Mesothelial cell of epicardium (in vitro differentiated cells): ENCODE measurements around the gene IRX2. TPM values are rescaled to one million over a fixed set of nuclear protein-coding genes. Genes with fewer than 3 reads are reported as not detected.

Source experiments
- DNase-seq, 2 experiments: peaks; one replicate each; pipeline ENCODE4 v3.0.0; 2021; ENCODE audit warnings: low spot score in 2 of 2; ENCODE audit not compliant: unreplicated experiment in 2 of 2
- H3K27ac Mint-ChIP-seq: 2 replicates; pipeline ENCODE4 v1.8.0; 2021; ENCODE audit warnings: mixed read lengths
- H3K27me3 Mint-ChIP-seq: 2 replicates; pipeline ENCODE4 v1.8.0; 2021; ENCODE audit warnings: low read depth, mixed read lengths
- H3K36me3 Mint-ChIP-seq: 2 replicates; pipeline ENCODE4 v1.8.0; 2021; ENCODE audit warnings: mixed read lengths
- H3K4me1 Mint-ChIP-seq: 2 replicates; pipeline ENCODE4 v1.8.0; 2021; ENCODE audit warnings: mixed read lengths
- H3K4me3 Mint-ChIP-seq: 2 replicates; pipeline ENCODE4 v1.8.0; 2021; ENCODE audit warnings: mild to moderate bottlenecking, moderate library complexity, mixed read lengths
- H3K9me3 Mint-ChIP-seq: 2 replicates; pipeline ENCODE4 v1.8.0; 2021; ENCODE audit warnings: mixed read lengths
- total RNA-seq: library from RNA; stranded (reverse); gene quantifications from 3 replicates; pipeline ENCODE4 v1.2.1, GENCODE V29; 2021
- TF ChIP-seq, protein P1 (sequence below): fragments of 200-600 bp; sonication (generic); IDR thresholded peaks from one replicate; pipeline ENCODE4 v1.5.0; 2021; ENCODE audit warnings: antibody characterized with exemption; ENCODE audit not compliant: unreplicated experiment

Gene IRX2
- total RNA-seq, 1 donor from 2014 or later, result 30.3 TPM

DNA sequence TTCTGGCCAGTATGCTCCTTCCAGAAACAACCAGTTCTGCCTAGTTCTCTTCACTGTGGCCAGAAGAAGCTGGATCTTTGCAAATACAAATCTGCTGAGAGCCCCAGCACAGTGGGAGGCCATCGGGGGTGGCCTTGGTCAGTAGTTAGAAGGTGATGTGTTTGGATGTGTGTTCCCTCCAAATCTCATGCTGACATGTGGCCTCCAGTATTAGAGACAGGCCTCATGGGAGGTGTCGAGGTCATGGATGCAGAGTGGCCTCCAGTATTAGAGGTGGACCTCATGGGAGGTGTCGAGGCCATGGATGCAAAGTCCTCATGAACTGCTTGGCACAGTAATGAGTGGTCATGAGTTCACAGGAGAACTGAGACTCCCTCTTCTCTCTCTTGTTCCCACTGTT is 7.6 kb upstream of the IRX2 start:
- no peaks in the 10 kb centered on the region for H3K36me3 Mint-ChIP-seq
- TF ChIP-seq, protein P1, sequence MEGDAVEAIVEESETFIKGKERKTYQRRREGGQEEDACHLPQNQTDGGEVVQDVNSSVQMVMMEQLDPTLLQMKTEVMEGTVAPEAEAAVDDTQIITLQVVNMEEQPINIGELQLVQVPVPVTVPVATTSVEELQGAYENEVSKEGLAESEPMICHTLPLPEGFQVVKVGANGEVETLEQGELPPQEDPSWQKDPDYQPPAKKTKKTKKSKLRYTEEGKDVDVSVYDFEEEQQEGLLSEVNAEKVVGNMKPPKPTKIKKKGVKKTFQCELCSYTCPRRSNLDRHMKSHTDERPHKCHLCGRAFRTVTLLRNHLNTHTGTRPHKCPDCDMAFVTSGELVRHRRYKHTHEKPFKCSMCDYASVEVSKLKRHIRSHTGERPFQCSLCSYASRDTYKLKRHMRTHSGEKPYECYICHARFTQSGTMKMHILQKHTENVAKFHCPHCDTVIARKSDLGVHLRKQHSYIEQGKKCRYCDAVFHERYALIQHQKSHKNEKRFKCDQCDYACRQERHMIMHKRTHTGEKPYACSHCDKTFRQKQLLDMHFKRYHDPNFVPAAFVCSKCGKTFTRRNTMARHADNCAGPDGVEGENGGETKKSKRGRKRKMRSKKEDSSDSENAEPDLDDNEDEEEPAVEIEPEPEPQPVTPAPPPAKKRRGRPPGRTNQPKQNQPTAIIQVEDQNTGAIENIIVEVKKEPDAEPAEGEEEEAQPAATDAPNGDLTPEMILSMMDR, result no peak
- no peak for DNase-seq
- peaks cover 32% of the 10 kb centered on the region for H3K4me1 Mint-ChIP-seq
- peaks cover 57% of the 10 kb centered on the region for H3K27me3 Mint-ChIP-seq
- no peaks in the 10 kb centered on the region for H3K9me3 Mint-ChIP-seq
- no peak overlapping the region for H3K4me3 Mint-ChIP-seq
- H3K27ac Mint-ChIP-seq, result no peak overlapping the region

DNA sequence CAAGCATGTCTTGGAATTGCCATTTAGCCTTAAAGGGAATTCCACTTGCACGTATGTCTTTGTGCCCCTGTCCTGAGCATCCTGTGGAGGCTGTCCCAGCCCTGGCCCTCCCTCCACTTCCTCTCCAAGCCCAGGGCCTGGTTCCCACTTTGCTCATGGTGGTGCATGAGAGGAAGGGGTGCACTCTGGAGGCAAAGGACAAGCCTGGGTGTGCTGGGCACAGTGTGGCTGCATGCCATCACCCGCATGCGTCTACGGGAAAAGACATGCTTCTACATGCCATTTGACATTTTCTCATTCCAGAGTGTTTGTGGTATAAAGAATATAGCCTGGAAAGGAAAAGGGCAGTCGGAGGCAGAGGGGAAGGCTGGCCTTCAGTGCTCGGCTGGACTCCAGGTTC is 7.2 kb upstream of the IRX2 start:
- no peaks in the 10 kb centered on the region for H3K9me3 Mint-ChIP-seq
- TF ChIP-seq, protein P1, result no peak
- H3K36me3 Mint-ChIP-seq, result no peaks in the 10 kb centered on the region
- H3K27ac Mint-ChIP-seq, result no peak overlapping the region
- no peak overlapping the region for H3K4me3 Mint-ChIP-seq
- peaks cover 35% of the 10 kb centered on the region for H3K4me1 Mint-ChIP-seq
- DNase-seq, result no peak
- peaks cover 58% of the 10 kb centered on the region for H3K27me3 Mint-ChIP-seq

DNA sequence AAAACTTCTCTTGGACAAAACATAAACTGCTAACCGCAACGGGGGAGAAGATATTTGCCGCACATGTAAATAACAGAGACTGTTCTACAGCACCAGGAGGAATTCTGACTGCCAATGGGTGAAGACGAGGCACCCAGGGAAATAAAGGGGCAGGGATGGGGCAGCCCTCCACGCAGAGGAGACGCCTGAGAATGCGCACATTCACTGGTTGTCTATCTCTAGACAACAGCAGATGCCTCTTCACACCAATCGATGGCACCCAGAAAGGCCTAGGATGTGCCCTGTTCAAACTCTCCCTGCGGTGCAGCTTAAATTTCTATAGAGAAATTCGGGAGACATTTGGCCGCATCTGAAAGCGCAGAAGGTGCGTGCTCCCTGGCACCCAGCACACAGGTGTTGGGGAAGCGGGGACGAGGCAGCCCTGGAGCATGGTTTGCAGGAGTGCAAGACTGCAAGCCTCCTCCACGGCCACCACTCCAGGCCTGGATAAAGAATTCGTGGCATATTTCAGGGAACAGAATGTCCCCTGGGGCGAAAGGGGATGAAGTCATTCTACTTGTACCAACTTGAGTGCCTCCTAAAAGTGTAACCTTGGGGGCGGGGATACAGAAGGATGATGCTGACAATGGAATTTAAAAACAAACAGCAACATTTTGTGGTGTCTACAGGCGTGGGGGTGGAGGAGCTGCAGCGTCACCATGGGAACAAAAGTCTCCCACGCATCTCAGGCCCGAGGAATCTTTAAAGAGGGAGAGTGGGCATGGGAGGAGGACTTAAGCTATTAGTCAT is 6.3 kb upstream of the IRX2 start:
- H3K4me3 Mint-ChIP-seq, result peak overlapping the region; percentile 77
- peaks cover 44% of the 10 kb centered on the region for H3K4me1 Mint-ChIP-seq
- no peaks in the 10 kb centered on the region for H3K9me3 Mint-ChIP-seq
- H3K27ac Mint-ChIP-seq, result peak overlapping the region; percentile 83
- TF ChIP-seq, protein P1, result no peak
- DNase-seq, result no peak
- H3K27me3 Mint-ChIP-seq, result peaks cover 66% of the 10 kb centered on the region
- H3K36me3 Mint-ChIP-seq, result no peaks in the 10 kb centered on the region

DNA sequence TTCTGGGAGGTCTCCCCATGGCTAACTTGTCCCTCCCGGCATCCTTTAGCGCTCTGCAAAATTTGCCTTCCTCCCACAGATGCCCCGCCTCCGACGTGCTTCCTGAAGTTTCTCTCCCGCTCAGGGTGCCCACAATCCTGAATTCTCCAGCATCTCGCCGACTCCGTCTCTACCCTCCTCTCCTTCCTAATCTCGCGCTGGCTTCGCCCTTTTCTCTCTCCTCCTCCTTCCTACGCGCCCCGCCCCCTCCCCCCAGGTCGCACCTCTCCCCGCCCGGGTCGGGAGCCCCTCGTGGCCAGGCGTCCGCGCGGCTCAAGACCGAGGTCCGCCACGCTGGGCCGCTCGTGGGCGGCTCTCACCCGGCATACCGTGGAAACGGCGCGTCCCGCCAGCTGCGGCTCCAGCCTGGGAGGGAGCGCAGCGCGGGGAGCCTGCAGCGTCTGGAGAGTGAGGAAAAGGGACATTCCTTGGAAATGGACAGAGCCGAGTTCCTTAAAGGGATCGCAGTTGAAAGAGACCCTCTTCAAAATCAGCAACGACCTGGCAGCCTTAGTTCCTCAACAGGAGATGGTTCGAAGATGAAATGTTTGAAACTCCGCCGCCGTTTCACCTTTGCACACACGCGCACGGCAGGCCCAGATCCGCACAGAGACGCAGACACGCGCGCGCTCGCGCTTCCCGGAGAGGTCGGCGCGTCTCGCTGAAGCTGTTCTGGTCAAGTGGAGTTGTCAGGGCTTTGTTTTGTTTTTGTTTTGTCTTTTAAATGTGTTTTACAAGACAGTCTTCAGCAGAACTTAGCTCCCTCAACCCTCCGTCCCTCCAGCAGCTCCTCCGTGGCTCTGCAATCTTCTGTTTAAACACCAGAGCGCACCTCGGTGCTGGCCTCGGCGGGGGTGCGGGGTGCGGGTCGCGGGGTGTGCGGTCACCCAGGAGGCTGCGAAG is 5.0 kb upstream of the IRX2 start:
- TF ChIP-seq, protein P1, result no peak

DNA sequence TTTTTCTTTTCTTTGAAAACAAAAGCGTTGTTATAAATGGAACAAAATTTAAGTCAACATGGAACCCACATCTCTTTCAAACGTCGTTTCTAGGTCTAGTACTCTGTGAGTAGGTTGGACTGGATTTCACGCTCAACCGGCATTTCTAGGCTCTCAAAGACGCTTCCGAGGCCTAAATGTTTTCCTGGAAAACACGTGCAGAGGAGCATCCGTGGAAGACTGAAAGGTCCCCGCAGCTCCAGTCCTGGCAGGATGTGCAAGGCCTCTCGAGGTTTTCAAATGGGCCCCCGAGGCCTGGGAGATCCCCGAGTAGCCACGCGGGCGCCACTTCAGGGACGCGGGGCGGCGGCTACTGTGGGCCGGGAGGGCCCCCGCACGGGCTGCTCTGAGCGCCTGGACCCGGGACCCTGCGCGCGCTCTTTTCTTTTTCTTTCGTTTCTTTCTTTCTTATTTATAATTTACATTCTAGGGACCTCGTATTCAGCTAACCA is 4.2 kb upstream of the IRX2 start:
- H3K27me3 Mint-ChIP-seq, result peaks cover 61% of the 10 kb centered on the region
- peak overlapping the region; percentile 77 for H3K4me3 Mint-ChIP-seq
- peaks cover 48% of the 10 kb centered on the region for H3K4me1 Mint-ChIP-seq
- H3K27ac Mint-ChIP-seq, result peak overlapping the region; percentile 89
- H3K9me3 Mint-ChIP-seq, result no peaks in the 10 kb centered on the region
- DNase-seq, result no peak
- TF ChIP-seq, protein P1, result no peak
- no peaks in the 10 kb centered on the region for H3K36me3 Mint-ChIP-seq

More for the DNA sequence above, 5.0 kb upstream of the IRX2 start:
- H3K9me3 Mint-ChIP-seq, result no peaks in the 10 kb centered on the region
- peaks cover 68% of the 10 kb centered on the region for H3K27me3 Mint-ChIP-seq
- H3K27ac Mint-ChIP-seq, result peak overlapping the region; percentile 89
- peaks cover 48% of the 10 kb centered on the region for H3K4me1 Mint-ChIP-seq
- peak in 1 of 2 experiments; percentile 60 for DNase-seq
- H3K36me3 Mint-ChIP-seq, result no peaks in the 10 kb centered on the region
- peak overlapping the region; percentile 77 for H3K4me3 Mint-ChIP-seq
